Measurements from ENCODE around the gene LCA5L.
A peak's percentile ranks its signal among the peaks of the same experiment; 100 is the strongest.
"Not testable (repeated sequence)": the region's sequence is repeated elsewhere in the genome, so short reads cannot be mapped to it uniquely, and the experiment has no call there.

LCA5L gene

DNA sequence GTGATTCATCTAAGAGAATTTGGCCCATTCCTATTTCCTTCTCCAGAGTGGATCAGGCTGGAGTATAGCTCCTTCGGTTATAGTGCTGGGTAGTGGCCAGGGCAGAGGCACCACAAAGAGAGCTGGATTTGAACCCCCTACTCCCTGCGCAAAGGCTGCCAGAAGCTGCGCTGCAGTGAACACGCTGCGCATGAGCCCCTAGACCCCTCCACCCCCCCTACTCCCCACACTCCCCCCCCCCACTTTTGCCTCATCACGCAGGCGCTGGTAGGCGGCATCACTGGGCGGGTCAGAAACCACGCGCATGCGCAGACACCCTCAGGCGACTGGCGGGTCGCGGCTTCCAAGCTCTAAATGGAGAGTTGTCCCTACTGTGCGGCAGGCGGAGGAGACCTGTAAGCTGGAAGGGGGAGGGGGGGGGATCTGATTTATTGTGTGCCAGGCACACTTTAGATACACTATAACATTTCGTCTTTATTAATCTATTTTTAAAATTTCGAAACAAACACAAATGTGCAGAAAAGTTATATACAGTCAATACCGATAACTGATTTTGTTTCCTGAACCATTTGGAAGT is 58.0 kb downstream of the LCA5L start:
- peak; percentile 94 for DNase-seq (ENCODE audit: low spot score)

DNA sequence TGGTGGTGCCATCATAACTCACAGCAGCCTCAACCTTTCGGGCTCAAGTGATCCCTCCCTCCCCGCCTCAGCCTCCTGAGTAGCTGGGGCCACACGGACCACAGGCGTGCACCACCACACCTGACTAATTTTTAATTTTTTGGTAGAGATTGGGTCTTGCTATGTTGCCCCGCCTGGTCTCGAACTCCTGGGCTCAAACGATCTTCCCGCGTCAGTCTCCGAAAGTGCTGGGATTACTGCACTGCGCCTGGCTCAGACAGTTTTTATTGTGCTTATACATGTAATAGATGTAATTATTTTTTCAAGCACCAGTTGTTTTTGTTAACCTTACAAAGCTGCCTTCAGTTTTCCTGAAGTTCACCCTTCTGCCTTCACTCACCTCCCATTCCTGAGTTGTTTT is 58.7 kb downstream of the LCA5L start:
- no peak for DNase-seq (ENCODE audit: low spot score)

DNA sequence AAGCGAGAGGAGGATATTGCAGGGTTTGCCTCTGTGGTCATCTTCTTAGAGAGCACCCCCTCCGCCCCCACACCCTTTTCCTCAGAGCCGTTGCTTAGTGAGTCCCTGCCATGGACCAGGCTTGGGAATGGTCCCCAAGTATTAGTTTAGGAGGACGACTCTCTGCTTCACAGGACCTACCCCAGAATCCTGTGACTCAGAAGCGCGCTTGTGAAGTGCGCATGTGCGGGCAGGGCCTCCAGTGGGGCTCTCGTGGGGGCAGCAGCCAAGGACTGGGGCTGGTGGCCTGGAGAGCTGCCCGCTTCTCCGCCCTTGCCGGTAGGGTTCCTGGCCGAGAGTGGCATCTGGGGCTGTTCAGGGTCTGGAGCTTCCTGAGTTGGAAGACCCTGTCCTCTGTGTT is 59.4 kb downstream of the LCA5L start:
- no peak for DNase-seq (ENCODE audit: low spot score)

DNA sequence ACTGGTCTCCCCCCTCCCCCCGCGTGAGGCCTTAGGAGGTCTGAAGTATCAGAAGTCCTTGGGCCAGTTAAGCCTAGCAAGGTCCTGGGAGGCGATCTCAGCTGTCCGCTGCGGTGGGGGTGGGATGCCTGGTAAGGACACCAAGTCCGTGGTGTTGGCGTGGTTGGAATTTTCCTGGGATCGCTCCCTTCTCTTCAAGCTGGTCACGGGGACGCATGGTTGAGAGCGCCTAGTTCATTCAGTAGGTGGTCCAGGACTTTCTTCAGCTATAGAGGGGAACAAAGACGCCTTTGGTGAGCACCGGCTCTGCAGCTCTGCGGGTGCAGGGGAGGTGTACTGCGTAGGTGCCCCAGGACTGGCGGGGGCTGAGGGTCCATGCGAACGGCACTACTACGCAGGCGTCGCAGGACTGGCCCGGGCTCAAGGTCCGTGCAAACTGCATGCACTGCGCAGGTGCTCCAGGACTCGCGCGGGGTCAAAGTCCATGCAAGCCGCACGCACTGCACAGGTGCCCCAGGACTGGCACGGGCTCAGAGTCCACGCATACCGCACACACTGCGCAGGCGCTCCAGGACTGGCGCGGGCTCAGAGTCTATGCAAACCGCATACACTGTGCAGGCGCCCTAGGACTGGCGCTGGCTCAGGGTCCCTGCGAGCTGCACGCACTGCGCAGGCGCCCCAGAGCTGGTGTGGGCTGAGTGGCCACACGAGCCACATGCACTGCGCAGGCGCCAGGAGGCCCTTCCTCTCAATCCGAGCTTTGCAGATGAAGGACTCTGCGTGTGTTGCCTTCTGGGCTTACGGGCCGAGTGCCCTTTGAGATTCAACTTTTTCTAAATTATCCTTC is 60.1 kb downstream of the LCA5L start:
- DNase-seq (ENCODE audit: low spot score): peak; percentile 88

DNA sequence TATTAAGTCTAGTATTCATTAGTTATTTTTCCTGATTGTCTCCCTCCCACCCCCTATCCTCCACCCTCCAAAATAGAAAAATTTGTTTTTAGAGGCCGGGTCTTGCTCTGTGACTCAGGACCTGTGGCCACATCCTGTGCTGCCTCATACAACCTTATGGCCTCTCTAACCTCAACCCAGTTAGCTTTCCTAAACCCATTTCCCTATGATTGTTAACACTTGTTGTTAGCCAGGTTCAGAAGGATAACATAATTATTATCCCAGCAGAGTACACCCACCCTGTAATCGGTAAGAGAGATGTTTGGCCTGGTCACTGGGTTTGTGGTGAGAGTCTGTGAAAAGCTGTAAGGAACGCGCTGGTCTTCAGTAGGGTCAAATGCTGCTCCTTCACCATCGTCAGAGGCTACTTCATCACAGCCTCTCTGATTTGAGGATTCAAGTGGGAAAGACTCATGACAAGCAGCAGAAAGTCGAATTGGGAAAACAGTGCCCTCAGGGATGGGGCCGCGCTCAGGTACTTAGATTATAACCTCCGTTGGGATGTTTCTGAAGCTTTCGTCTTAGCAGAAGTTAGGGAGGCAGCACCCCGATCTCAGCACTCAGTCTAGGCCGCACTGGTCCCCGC is 60.8 kb downstream of the LCA5L start:
- no peak for DNase-seq (ENCODE audit: low spot score)

DNA sequence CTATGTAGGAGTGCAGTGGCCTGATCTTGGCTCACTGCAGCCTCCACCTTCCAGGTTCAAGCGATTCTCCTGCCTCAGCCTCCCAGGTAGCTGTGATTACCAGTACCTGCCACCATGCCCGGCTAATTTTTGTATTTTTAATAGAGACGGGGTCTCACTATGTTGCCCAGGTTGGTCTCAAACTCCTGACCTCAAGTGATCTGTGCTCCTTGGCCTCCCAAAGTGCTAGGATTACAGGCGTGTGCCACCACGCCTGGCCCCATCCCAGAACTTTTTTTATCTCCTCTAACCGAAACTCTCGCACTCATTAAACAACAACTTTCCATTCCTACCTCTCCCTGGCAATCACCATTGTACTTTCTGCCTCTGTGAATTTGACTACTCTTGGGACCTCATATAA is 63.5 kb downstream of the LCA5L start:
- not testable (repeated sequence) for DNase-seq (ENCODE audit: low spot score)

DNA sequence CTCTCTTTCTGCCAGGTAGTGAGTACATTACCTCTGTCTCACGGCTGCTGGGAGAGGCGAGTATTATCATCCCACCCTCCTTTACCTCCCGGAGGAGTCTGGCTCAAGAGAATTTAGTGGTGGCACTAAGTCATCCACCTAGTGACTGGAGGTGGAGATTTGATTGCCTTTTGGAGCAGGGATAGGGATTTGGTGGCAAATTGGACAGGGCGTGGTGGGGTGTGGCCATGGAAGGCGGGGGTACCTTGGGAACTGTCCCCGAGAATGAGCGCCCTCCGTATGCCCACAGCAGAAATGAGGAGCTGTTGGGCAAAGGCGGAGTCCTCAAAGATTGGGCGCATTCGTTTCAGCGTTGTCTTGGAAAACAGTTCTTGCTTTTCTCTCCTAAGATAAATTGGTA is 64.6 kb downstream of the LCA5L start:
- no peak for DNase-seq (ENCODE audit: low spot score)

DNA sequence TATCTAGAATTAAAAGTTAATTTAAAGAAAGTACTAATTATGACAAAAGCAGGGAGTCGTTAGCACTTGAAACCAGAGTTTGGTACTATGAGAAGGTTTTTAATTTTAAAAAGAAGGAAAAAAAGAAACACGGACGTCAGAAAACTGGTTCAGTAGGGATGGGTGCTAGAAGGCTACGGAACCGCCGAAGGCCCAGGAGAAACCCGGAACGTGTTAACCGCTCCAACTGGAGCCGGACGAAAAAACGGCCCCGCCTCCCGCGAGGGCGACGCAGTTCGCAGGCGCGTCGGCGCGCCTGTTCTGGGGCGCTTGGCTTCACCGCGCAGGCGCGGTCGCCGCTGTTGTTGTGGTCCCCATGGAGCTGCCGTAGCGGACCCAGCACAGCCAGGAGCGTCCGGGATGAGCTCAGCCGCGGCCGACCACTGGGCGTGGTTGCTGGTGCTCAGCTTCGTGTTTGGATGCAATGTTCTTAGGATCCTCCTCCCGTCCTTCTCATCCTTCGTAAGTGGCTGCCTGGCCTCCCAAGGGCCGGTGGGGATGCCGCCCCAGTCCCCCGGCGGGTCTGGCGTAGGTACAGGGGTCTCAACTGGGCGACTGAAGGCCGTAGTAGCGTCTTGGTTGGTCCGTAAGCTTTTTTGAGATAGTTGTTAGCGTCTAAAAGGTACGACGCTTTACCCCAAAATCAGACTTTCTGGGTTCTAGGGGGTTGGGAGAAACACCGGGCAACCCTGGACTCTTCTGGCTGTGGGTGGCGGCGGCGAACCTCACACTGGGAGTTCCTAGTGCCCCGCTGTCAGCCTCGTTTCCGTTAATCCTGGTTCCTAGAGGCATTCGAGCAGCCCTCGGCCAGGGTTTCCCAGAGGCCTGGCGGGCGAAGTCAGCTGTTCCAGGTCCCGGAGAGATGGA is 65.3 kb downstream of the LCA5L start:
- peak; percentile 92 for DNase-seq (ENCODE audit: low spot score)

DNA sequence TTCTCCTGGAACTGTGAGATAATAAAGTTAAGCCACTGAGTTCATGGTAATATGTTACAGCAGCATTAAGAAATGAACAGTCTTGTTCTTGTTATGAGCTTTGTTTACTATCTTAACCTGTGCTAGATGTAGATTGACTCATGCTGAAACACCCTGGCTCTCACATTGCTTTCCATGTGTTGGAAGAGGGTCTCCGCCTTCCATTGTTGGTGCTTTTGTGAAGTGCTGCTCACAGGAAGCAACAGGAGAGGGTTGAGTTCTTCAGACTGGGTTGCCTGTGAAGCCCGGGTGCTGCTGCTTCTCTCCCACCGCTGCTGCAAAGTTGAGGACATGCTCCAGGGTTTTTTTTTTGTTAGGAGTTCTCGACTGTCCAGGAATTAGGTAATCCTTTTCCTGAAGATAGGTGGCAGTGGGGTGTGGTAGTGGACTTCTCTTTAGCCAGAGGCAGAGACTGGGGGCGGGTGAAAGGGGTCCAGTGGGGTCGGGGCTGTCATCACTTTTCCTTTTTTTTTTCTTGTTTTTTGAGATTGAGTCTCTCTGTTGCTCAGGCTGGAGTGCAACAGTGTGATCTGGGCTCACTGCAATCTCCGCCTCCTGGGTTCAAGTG is 68.0 kb downstream of the LCA5L start:
- DNase-seq (ENCODE audit: low spot score): no peak

DNA sequence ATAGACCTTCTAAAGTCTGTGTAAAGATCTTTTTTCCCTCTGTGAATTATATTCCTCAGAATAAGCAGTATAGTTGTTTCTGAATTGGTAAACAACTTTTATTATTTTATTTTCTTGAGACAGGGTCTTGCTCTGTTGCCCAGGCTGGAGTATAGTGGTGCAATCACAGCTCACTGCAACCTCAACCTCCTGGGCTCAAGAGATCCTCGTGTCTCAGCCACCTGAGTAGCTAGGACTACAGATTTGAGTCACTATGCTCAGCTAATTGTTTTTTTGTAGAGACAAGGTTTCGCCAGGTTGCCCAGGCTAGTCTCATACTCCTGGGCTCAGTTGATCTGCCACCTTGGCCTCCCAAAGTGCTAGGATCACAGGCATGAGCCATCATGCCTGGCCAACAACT is 70.1 kb downstream of the LCA5L start:
- no peak for DNase-seq (ENCODE audit: low spot score)

DNA sequence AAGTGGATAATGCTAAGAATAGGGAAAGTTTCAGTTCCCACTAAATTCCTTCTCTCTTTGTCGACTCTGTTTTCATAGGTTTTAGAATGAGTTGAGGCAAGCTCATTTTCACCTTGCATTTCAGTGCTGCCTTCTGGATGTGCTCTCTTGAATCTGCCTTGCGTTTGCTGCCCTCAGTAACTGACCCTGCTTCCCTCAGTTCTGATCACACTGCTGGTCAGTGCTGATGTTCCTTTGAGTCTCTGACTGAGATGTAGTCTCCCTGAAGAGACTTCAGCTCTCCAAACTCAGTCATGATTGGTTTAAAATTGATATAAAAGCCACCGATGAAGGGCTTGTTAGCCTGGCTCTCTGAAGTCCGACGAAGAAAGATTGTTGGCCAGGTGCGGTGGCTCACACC is 71.5 kb downstream of the LCA5L start:
- no peak for DNase-seq (ENCODE audit: low spot score)

DNA sequence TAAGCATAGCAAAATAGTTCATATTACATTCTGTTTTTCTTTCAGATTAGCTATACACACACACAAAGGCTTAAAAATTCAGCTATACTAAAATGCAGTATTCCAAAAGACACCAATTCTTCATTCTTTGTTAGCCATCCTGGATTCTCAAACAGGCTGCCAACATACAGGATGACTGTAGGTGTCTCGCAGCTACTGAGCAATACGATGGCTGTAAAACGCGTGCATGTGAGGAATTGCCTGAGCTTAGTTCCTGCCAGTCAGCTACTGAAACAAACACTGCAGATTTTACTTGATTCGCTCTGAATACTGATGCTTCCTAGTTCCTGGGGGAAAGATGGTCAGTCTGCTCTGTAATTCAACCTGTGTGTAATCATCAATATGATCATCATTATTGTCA is 71.9 kb downstream of the LCA5L start:
- DNase-seq (ENCODE audit: low spot score): no peak

DNA sequence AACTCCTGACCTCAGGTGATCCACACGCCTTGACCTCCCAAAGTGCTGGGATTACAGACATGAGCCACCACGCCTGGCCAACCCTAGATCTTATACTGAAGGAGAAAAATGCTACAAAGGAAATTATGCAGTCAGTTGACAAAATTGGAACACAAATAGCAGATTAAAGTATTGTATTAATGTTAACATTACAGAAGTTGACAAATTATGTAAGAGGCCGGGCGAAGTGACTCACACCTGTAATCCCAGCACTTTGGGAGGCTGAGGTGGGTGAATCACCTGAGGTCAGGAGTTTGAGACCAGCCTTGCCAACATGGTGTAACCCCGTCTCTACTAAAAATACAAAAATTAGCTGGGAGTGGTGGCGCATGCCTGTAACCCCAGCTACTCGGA is 75.7 kb downstream of the LCA5L start:
- not testable (repeated sequence) for DNase-seq (ENCODE audit: low spot score)

DNA sequence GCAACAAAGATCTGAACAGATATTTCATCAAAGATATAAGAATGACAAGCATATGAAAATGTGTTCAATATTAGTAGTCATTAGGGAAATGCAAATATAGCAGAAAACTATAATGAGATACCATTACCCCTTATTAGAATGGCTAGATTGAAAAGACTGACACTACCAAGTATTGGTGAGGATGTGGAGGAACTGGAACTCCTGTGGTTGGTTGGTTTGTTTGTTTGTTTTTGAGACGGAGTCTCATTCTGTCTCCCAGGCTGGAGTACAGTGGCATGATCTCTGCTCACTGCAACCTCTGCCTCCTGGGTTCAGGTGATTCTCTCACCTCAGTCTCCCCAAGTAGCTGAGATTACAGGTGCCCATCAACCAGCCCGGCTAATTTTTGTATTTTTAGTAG is 77.8 kb downstream of the LCA5L start:
- no peak for DNase-seq (ENCODE audit: low spot score)

DNA sequence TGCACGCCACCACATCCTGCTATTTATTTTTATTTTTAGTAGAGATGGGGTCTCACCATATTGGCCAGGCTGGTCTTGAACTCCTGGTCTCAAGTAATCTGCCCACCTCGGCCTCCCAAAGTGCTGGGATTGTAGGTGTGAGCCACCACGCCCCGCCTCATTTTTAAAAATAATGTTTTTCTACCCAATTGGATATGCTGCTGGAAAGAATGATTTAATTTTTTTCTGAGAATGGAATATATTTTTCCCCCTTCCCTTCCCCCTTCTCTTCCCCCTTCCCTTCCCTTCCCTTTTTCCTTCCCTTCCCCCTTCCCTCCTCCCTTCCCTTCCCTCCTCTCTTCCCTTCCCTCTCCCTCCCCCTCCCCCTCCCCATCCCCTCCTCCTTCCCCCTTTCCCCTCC is 79.0 kb downstream of the LCA5L start:
- no peak for DNase-seq (ENCODE audit: low spot score)

DNA sequence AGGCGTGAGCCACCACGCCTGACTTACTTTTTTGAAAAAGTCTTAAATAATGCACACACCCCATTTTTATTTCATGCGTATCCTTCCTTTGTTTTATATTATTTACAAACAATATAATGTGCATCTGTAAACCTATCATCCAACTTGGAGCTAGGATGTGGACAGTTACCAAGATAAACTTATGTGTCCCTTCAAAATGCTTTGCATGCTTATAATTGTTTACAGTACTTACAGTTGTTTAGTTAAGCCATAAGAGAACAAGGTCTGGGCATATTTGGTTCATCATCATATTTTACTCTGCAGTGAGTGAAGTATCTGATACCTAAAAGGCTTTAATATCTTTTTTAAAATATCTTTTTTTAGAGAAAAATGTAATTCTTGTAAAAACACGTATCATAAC is 80.6 kb downstream of the LCA5L start:
- no peak for DNase-seq (ENCODE audit: low spot score)

DNA sequence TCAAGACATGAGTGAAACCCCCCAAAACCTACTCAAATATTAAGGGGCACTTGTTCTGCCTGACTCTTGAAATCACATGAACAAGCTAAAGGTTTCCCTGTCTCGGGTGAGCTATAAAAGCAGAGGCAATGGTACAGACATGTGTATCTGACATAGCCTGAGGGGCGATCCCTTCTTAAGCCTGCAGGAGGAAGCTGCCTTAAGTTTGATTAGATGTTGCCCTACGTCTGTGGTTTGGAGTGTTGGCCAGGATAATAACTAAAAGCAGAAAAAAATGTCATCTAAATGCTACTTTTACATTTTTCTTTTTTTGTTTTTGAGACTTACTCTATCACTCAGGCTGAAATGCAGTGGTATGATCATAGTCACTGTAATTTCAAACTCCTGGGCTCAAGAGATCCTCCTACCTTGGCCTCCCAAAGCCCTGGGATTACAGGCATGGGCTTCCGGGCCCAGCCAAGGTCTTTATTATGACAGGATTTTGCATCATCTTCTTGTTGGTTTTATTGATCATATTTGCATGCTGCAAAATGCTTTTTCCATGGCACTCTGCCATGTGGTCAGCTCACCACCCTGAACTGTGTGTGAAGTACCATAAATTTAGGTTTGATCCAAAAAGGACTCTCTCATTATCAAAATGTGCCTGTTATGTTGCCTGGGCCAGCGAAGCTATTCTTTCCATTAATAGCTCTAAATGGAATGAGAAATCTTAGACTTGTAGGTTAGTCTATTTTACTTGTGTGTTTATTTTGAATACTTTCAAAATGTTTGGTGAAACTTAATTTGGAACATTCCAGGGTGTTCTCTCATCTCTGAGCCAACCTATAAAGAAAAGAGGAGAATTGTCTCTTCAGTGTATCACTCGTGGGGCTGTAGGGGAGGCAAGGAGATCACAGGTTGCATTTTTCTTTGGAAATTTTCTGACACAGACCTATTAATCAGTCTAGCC is 81.7 kb downstream of the LCA5L start:
- no peak for DNase-seq (ENCODE audit: low spot score)

DNA sequence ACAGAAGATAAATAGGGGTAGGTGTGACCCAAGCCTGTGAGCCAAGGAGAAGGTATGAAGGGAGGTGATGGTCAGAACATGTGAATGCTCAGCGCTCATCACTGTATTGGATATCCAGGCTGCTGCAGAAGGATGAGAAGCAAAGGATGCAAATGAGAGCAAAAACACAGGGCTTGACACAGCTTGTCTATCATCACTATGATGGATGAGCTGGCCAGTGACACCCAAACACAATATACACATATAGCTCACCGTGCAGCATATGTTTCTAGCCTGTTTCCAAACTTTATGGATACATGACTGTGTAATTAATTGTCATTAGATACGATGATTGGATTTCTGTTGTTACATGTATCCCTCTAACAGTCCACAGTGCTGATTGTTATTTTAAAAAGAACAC is 82.8 kb downstream of the LCA5L start:
- no peak for DNase-seq (ENCODE audit: low spot score)

DNA sequence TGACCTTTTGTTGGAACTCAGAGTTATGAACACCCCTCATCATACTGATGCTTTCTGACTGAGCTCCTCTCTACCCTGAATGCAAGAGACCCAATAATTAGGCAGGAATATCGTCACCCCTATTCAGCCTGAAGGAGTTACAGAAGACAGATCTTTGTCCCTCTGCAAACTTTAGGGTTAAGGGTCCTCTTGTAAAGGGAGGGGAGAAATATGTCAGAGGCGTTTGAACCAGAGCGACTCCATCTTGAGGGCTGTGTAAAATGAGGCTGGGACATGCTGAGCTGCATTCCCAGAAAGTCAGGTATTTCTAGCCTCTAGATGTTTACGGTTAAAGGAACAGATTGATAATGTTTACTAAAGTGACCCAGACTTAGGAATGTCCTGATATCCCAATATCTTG is 86.2 kb downstream of the LCA5L start:
- DNase-seq (ENCODE audit: low spot score): no peak
